ENCODE results near the gene ARHGEF17. TPM values are rescaled to one million over a fixed set of nuclear protein-coding genes. Genes with fewer than 3 reads are reported as not detected.

ARHGEF17 gene
- total and polyA plus RNA-seq, 2 donors = 30.7 to 69.8 TPM

DNA sequence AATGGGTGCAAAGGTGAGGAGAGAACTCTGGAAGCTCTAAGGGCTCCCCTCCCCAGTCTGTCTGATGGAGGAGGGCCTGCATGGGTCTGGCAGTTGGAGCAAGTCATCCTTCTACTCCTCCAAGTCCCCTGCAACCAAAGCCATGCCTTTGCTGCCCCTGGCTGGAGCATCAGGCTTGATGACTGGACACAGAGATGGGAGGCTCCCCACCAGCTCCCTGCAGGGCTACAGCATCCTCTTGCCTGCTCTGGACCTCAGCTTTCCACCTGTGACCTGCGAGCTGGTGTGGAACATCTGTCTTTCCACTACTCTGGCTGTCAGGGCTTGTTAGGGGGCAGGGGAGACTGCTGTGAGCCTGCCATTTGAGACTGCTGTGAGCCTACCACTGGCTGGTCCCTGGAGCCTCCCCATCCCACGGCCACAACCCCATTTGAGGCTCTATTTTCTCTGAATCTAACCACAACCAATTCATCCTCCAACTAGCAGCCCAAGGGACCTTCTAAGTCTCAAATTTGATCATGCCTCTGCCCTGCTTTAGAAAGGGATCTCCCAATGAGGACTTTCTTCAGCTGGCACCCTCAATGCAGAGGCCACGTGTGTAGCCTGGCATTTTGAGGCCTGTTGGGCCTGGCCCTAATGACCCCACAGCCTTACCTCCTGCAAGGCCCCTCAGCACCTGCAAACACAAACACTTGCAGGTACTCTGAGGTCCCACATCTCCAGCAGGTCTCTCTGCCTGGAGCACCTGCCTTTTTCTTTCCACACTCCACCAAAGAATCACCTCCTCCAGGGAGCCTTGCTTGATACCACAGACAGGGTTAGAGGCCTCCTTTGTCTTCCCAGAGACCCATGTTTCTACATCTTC is 26.0 kb upstream of the ARHGEF17 start:
- H3K27ac ChIP-seq (ENCODE audit: low read depth) = no peak overlapping the region
- H3K4me3 ChIP-seq (ENCODE audit: low read depth, low read length) = no peak overlapping the region
- no peak for DNase-seq (ENCODE audit: extremely low spot score)
- 93% methylated on average over 3 of the region's 3 CpGs for WGBS
- no peaks in the 10 kb centered on the region for H3K4me1 ChIP-seq (ENCODE audit: insufficient read depth)
- no peaks in the 10 kb centered on the region for H3K36me3 ChIP-seq (ENCODE audit: insufficient read depth)

DNA sequence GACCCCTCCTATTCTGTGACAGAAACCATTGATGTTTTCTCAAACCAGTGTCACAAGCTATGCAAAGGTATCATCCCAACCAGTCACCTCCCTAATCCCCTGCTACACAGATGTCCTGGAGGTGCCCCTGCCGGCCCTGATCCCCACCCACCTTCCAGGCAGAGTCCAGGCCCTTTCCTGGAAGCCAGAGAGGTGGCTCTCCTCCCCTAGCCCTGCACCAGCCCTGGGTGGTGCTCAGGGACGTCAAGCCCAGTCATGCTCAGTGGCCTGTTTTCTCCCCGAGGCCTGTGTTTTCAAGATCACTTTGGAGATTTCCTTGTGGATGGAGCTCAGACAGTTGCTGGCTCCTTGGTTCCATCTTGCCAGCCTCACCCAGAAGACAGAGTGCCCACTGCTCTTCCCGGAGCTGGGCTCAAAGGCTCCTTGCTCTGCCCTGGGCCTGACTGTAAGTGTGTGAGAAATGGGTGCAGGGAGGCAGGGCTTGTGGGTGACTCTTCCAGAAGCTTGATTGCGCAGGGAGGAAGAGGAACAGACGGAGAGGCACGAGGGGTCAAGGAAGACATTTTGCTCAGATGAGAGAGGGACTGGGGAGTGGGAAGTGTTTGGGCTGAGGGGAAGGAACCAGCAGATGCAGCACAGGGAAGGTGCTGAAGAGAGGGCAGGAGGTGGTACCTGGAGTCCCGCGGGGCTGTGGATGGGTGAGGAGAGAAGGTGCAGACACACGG is 24.6 kb upstream of the ARHGEF17 start:
- WGBS = 79% methylated on average over 10 of the region's 10 CpGs
- Histone ChIP-seq H3K36me3 (ENCODE audit: insufficient read depth) (no peaks in the 10 kb centered on the region), H3K4me1 (ENCODE audit: insufficient read depth) (no peaks in the 10 kb centered on the region), H3K4me3 (ENCODE audit: low read depth, low read length) (no peak overlapping the region), H3K27ac (ENCODE audit: low read depth) (no peak overlapping the region)
- DNase-seq (ENCODE audit: extremely low spot score) = no peak

DNA sequence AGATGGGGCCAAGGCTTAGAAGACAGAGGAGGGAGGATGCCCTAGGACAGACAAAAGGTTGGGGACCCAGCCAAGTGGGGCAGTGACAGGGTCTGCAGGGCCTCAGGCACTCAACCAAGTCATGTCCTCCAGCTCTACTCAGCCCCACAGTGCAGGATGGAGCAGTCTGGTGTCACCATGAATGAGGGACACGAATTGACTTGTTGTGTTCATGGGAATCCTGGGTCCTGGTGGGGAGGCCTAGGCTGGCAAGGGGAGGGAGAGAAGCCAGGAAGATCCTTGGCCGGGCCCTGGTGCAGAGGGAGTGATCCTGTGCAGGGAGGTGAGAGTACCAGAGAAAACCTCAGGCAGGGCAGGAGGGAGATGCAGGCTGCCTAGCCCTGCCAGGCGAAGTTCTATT is 24.0 kb upstream of the ARHGEF17 start:
- DNase-seq (ENCODE audit: extremely low spot score) = no peak
- H3K36me3 ChIP-seq (ENCODE audit: insufficient read depth) = no peaks in the 10 kb centered on the region
- WGBS = 83% methylated on average over 3 of the region's 3 CpGs
- no peaks in the 10 kb centered on the region for H3K4me1 ChIP-seq (ENCODE audit: insufficient read depth)
- H3K4me3 ChIP-seq (ENCODE audit: low read depth, low read length) = no peak overlapping the region
- H3K27ac ChIP-seq (ENCODE audit: low read depth) = no peak overlapping the region

DNA sequence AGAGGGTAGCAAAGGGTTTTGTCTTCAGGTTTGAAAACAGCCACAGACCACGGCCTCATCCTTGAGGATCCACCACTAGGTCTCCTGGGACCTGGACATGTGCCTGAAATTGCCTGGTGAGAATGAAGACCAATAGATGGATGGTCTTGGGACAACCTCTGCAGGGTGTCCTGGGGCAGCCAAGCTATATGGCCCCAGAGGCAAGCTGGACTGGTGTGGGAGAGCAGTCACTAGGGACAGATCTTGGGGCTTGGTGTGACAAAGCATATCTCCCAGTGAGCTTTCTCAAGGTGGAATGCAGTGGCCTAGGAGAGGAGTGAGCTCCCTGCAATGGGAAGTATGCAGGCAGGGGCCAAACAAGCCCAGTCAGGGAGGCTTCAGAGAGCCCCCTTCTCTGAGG is 22.4 kb upstream of the ARHGEF17 start:
- no peak for DNase-seq (ENCODE audit: extremely low spot score)
- WGBS = 90% methylated on average over 1 of the region's 1 CpG
- no peak overlapping the region for H3K27ac ChIP-seq (ENCODE audit: low read depth)
- H3K4me1 ChIP-seq (ENCODE audit: insufficient read depth) = no peaks in the 10 kb centered on the region
- H3K36me3 ChIP-seq (ENCODE audit: insufficient read depth) = no peaks in the 10 kb centered on the region
- H3K4me3 ChIP-seq (ENCODE audit: low read depth, low read length) = no peak overlapping the region

DNA sequence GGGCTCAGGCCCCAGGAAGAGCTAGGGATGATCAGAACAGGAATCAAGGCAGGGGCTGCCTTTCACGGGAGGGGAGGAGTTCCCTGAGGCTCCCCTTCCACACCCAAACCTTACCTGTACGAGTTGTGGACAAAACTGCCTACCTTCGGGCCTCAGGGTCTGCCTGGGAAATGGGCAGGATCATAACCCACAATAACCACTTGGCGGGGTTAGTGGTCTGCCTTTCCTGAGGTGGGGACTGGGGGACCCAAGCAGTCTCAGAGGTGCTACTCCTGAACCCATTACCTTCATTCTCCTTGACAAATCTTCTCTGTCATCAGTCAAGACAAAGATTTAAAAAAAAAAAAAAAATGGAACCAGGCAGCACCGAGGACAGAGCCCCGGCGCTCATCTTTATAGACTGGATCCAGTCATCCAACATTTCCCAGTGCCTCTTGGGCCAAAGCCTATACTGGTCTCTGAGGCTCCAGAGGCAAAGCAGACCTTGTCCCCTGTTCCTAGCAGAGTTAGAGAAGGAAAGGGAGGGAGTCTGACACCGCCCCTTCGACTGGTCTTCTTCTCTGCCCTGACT is 21.8 kb upstream of the ARHGEF17 start:
- Histone ChIP-seq H3K4me3 (ENCODE audit: low read depth, low read length) (no peak overlapping the region), H3K4me1 (ENCODE audit: insufficient read depth) (no peaks in the 10 kb centered on the region), H3K27ac (ENCODE audit: low read depth) (no peak overlapping the region), H3K36me3 (ENCODE audit: insufficient read depth) (no peaks in the 10 kb centered on the region)
- WGBS = 87% methylated on average over 9 of the region's 9 CpGs
- DNase-seq (ENCODE audit: extremely low spot score) = no peak

DNA sequence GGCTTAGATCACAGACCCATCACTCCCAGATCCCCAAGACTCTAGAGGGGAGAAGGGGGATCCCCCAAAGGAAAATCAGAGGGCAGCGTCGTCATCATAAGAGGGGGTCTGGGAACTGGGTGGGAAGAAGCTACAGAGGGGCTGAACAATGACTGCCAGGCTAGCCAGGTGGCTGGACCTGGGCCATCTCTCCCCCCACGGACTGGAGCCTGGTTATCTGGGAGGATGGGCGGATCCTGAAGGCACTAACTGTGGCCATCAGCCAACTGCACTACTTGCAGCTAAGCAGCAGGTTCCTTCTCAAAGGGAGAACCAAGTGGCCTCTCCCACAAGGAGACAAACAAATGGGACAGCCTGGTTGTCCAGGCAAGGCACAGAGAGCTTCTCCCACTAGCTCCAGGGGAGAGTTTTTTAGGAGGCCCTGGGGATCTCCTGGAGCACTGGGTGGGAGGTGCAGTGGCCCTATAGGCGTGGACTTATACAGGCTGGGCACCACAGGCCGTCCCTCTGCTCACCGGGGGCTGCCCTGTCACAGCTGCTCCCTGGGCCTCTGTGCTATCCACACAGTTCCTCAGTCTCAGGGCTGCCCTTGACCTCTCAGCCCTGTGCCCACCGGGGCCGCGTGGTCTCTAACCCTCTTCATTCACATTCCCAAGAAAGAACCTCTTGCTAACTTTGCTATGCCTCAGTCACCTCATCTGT is 20.5 kb upstream of the ARHGEF17 start:
- Histone ChIP-seq H3K4me1 (ENCODE audit: insufficient read depth) (no peaks in the 10 kb centered on the region), H3K27ac (ENCODE audit: low read depth) (no peak overlapping the region), H3K36me3 (ENCODE audit: insufficient read depth) (no peaks in the 10 kb centered on the region), H3K4me3 (ENCODE audit: low read depth, low read length) (no peak overlapping the region)
- no peak for DNase-seq (ENCODE audit: extremely low spot score)
- WGBS = 84% methylated on average over 10 of the region's 10 CpGs

DNA sequence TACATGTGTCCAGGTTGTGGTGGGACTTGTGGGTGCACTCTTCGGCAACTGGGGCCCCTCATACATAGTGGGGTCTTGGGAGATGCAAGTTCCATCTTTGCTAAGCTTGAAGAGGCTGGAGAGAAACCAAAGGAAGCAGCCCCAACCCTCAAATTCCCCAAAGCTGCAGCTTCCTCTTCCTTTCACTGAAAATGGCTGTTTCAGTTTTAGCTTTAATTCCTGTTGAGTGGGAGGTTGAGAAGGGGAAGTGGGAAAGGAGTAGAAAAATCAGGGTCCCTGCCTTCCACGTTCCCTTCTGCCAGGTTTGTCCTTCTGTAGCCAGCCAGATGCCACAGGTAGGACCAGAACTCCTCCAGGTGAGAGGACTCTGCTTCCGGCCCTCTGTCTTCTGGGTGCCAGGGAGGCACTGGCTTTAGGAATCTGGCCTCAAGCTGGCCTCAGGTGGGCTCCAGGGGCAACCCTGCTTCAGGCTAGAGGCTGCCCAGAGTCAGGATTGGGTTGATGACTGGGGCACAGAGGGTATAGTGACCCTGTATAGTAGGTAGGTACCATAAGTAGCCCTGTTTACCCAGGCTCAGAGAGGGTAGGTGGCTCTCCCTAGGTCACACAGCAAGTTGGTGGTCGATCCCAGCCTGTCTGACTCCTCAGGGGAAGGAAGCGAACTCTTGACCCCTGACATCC is 19.7 kb upstream of the ARHGEF17 start:
- Histone ChIP-seq H3K4me3 (ENCODE audit: low read depth, low read length) (no peak overlapping the region), H3K36me3 (ENCODE audit: insufficient read depth) (no peaks in the 10 kb centered on the region), H3K4me1 (ENCODE audit: insufficient read depth) (no peaks in the 10 kb centered on the region), H3K27ac (ENCODE audit: low read depth) (no peak overlapping the region)
- whole genome bisulfite sequencing = 71% methylated on average over 5 of the region's 5 CpGs
- DNase-seq (ENCODE audit: extremely low spot score) = no peak

DNA sequence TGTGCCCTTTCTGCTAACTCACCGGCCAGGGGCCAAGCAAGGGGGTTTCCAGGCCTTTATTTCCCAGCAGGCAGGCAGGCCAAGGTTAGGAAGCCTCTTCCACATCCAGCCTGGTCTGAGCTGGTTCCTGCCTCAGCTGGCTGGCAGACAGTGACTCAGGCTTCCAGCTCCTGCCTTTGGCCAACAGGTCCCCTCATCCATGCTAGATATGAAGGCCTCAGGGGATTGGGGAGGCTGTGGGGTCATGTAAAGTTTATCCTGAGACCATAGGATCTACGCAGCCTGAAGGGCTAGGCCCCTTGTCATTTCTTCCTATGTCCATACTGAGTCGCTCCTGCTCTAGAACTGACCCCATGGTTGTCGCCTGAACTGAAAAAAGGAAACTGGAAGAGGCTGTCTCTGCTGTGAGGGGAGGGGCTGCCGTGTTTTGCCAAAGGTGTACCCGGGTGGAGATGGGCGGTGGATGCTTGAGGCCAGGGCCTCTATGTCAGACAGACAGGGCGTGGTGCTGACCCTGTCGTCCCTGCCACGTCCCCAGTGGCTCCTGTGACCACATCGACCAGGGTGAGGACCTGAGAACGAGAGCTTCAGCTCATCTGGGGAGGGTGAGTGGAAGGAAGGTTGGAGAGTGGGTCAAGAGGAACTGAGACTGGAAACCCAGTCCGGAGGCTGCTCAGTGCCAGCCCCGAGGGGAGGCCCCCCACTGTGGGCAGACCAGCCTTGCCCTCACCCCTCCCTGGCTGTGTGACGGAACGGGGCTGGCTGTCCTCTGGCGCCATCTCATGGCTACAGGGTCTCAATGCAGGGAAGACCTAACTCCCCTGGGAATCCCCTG is 19.0 kb upstream of the ARHGEF17 start:
- no peaks in the 10 kb centered on the region for H3K4me1 ChIP-seq (ENCODE audit: insufficient read depth)
- H3K4me3 ChIP-seq (ENCODE audit: low read depth, low read length) = no peak overlapping the region
- H3K36me3 ChIP-seq (ENCODE audit: insufficient read depth) = no peaks in the 10 kb centered on the region
- no peak for DNase-seq (ENCODE audit: extremely low spot score)
- WGBS = 22% methylated on average over 17 of the region's 17 CpGs
- no peak overlapping the region for H3K27ac ChIP-seq (ENCODE audit: low read depth)

DNA sequence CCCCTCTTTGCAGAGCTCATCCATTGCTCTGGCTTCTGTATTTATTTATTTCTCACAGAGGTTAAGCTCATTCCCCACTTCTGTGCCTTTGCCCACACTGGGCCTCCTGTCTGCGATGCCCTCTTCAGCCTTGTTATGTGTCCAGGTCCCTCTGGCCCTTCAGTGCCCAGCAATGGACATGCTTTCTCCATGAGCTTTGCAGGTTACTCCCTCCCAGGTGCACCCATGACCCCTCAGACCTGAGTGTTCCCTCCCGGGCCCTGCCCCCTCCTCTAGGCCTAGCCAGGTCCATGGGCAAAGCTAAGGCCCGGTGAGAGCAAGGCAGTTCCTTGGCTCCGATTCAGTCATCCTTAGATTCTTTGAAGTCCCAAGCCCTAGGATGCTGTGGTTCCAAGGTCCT is 17.5 kb upstream of the ARHGEF17 start:
- 91% methylated on average over 4 of the region's 4 CpGs for WGBS
- Histone ChIP-seq H3K4me3 (ENCODE audit: low read depth, low read length) (no peak overlapping the region), H3K27ac (ENCODE audit: low read depth) (no peak overlapping the region), H3K36me3 (ENCODE audit: insufficient read depth) (no peaks in the 10 kb centered on the region), H3K4me1 (ENCODE audit: insufficient read depth) (no peaks in the 10 kb centered on the region)
- DNase-seq (ENCODE audit: extremely low spot score) = no peak

DNA sequence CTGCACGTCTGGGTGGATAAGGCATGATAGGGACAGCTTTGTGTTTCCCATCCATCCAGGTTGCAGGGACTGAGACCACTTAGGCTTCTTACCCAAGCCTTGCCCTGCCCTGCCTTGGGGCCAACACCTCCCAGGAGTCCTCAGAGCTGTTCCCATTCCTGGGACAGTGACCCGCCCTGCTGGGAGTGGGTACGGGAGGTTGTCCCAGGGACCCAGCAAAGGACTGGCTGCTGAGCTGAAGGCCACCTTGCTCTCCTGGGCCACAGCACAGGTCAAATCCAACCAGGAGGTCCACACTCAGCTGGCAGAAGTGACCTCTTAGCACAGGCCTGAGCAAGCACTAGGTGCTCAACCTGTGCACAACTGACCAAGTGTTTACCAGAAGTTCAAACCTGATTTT is 16.9 kb upstream of the ARHGEF17 start:
- Histone ChIP-seq H3K27ac (ENCODE audit: low read depth) (no peak overlapping the region), H3K36me3 (ENCODE audit: insufficient read depth) (no peaks in the 10 kb centered on the region), H3K4me3 (ENCODE audit: low read depth, low read length) (no peak overlapping the region), H3K4me1 (ENCODE audit: insufficient read depth) (no peaks in the 10 kb centered on the region)
- no peak for DNase-seq (ENCODE audit: extremely low spot score)
- WGBS = 92% methylated on average over 3 of the region's 3 CpGs

DNA sequence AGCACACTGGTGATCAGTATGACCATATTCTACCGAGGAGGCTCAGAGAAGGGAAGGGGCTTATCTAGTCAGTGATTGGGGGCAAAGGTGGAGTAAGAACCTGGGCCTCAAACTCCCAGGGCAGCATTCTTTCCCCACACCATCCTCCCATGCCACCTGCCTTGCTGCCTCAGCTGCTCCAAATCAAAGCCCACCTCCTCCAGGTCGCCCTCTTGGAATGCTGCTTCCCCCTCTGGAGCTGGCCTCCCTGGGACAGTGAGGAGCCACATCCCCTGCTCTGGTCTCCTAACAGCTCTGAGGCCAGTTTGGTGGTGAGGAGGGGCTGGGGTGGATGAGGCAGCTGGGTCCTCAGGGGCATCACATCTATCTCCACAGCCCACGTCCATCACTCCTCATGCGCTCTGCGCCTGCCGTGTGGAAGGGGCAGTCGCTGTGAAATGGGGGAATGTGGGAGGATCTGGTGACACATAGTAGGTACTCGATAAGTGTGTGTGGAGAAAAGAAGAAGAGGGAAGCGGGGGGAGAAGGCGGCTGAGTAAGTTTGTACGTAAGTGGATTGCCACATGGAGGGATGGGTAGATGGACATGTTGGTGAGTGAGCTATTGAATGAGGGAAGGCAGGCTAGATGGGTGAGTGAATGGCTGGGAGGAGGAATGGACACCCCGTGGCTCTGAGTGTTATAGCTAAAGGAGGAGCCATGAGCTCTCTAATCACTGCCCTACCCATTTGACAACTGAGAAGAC is 16.1 kb upstream of the ARHGEF17 start:
- H3K4me1 ChIP-seq (ENCODE audit: insufficient read depth) = no peaks in the 10 kb centered on the region

DNA sequence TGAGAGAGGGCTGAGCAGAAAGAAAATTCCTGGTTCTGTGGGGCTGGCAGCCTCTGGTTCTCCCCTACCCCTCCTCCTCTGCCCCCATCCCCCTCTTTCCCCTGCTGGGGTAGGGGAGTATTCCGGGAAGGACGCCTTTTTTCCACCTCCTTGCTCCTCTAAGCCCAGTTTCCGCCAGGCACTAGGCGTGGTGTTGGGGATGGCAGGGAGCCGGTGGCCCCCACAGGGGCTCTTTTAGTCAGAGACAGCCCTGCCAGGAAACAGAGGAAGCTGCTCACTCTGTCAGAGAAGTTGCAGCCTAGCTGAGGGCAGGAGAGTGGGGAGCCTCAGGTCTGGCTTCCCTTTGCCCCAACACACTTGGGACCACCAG is 15.6 kb upstream of the ARHGEF17 start:
- Histone ChIP-seq H3K36me3 (ENCODE audit: insufficient read depth) (no peaks in the 10 kb centered on the region), H3K4me3 (ENCODE audit: low read depth, low read length) (no peak overlapping the region), H3K27ac (ENCODE audit: low read depth) (no peak overlapping the region), H3K4me1 (ENCODE audit: insufficient read depth) (no peaks in the 10 kb centered on the region)
- DNase-seq (ENCODE audit: extremely low spot score) = no peak
- WGBS = 35% methylated on average over 5 of the region's 5 CpGs

More for the DNA sequence above, 16.1 kb upstream of the ARHGEF17 start:
- DNase-seq (ENCODE audit: extremely low spot score) = no peak
- Histone ChIP-seq H3K36me3 (ENCODE audit: insufficient read depth) (no peaks in the 10 kb centered on the region), H3K27ac (ENCODE audit: low read depth) (no peak overlapping the region), H3K4me3 (ENCODE audit: low read depth, low read length) (no peak overlapping the region)
- WGBS = 84% methylated on average over 12 of the region's 12 CpGs
